Upper lobe of right lung (tissue), 1 donor: ENCODE results near the gene PLEKHH1. TPM values are rescaled to one million over a fixed set of nuclear protein-coding genes. Genes with fewer than 3 reads are reported as not detected.

Experiments used
- ATAC-seq: fragments of 200-7000 bp; cut with Tn5 transposase; one replicate; pipeline ENCODE4 v1.9.1; 2020; ENCODE audit warnings: mild to moderate bottlenecking, moderate library complexity
- DNase-seq: peaks from one replicate; pipeline ENCODE4 v3.0.0-alpha.2; 2020
- H3K27ac ChIP-seq: fragments of 200-600 bp; one replicate; pipeline ENCODE4 v1.8.0; 2022
- H3K27me3 ChIP-seq: fragments of 200-600 bp; one replicate; pipeline ENCODE4 v1.8.0; 2022; ENCODE audit warnings: mild to moderate bottlenecking
- H3K36me3 ChIP-seq: fragments of 200-600 bp; one replicate; pipeline ENCODE4 v1.8.0; 2022
- H3K4me1 ChIP-seq: fragments of 200-600 bp; one replicate; pipeline ENCODE4 v1.8.0; 2022
- H3K4me3 ChIP-seq: fragments of 200-600 bp; one replicate; pipeline ENCODE4 v1.8.0; 2022; ENCODE audit warnings: mild to moderate bottlenecking
- H3K9me3 ChIP-seq: fragments of 200-600 bp; one replicate; pipeline ENCODE4 v1.8.0; 2022
- CTCF ChIP-seq: fragments of 200-600 bp; IDR thresholded peaks from one replicate; pipeline ENCODE4 v1.8.0; 2022; ENCODE audit warnings: antibody characterized with exemption
- intact Hi-C: fragments of 100-400 bp; cut with DNase I; formaldehyde crosslinking; loops from one replicate; pipeline ENCODE4 v1.11.0; 2022
- total RNA-seq: library from RNA; stranded (reverse); fragmentation: NEBNext Ultra II Directional; extraction: Animal tissue kit (Norgen Biotek cat#: 25700); gene quantifications from one replicate; pipeline ENCODE4 v1.2.1, GENCODE V29; 2021
- donor health status: DM: no; HTN: yes; CAD: no; lungs with severe emphysema.

The PLEKHH1 gene
- total RNA-seq, 1 donor from 2014 or later: 2.3 TPM

- no peaks in the 10 kb centered on the region for H3K27me3 ChIP-seq
- H3K4me1 ChIP-seq: peaks cover 14% of the 10 kb centered on the region
- intact Hi-C loops: no loop called here
- no peaks in the 10 kb centered on the region for H3K9me3 ChIP-seq
- no peak for TF ChIP-seq CTCF
- DNase-seq (no peak), ATAC-seq (no peak)
- no peak overlapping the region for H3K4me3 ChIP-seq
- H3K36me3 ChIP-seq: no peaks in the 10 kb centered on the region
- no peak overlapping the region for H3K27ac ChIP-seq
These were observed 69.0 kb downstream of the PLEKHH1 start for GRCh38 chr14:67602076-67602475.

GRCh38 chr14:67602995-67603545 lies 70.0 kb downstream of the PLEKHH1 start:
- TF ChIP-seq CTCF: no peak
- H3K27me3 ChIP-seq: no peaks in the 10 kb centered on the region
- H3K4me3 ChIP-seq: no peak overlapping the region
- peaks cover 14% of the 10 kb centered on the region for H3K4me1 ChIP-seq
- intact Hi-C loops: no loop called here
- no peaks in the 10 kb centered on the region for H3K36me3 ChIP-seq
- H3K27ac ChIP-seq: no peak overlapping the region
- DNase-seq (no peak), ATAC-seq (no peak)
- no peaks in the 10 kb centered on the region for H3K9me3 ChIP-seq

DNA sequence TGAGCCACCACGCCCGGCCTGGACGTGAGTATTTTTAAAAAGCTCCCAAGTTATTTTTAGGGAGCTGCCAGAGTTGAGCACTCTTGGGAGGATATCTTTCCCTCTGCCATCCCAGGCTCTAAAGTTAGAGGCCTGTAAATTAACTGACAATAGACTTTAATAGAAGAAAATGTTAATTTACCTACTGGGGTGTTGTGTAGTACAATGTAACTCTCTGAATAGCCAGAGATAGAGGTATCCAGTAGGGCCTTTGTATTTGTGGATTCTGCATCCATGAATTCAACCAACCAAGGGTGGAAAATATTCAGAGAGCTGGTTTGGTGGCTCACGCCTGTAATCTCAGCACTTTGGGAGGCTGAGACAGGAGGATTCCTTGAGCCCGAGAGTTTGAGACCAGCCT lies 74.6 kb downstream of the PLEKHH1 start:
- H3K27me3 ChIP-seq: no peaks in the 10 kb centered on the region
- H3K4me3 ChIP-seq: no peak overlapping the region
- intact Hi-C loops: no loop called here
- H3K27ac ChIP-seq: no peak overlapping the region
- DNase-seq (no peak), ATAC-seq (no peak)
- no peaks in the 10 kb centered on the region for H3K9me3 ChIP-seq
- no peaks in the 10 kb centered on the region for H3K4me1 ChIP-seq
- TF ChIP-seq CTCF: no peak
- H3K36me3 ChIP-seq: no peaks in the 10 kb centered on the region

GRCh38 chr14:67609642-67610310 lies 76.7 kb downstream of the PLEKHH1 start:
- no peak for DNase-seq
- TF ChIP-seq CTCF: no peak
- Histone ChIP-seq H3K4me1 (no peaks in the 10 kb centered on the region), H3K27ac (no peak overlapping the region), H3K36me3 (no peaks in the 10 kb centered on the region), H3K4me3 (no peak overlapping the region), H3K27me3 (no peaks in the 10 kb centered on the region), H3K9me3 (no peaks in the 10 kb centered on the region)
- no peak for ATAC-seq
- intact Hi-C loops: no loop called here

DNA sequence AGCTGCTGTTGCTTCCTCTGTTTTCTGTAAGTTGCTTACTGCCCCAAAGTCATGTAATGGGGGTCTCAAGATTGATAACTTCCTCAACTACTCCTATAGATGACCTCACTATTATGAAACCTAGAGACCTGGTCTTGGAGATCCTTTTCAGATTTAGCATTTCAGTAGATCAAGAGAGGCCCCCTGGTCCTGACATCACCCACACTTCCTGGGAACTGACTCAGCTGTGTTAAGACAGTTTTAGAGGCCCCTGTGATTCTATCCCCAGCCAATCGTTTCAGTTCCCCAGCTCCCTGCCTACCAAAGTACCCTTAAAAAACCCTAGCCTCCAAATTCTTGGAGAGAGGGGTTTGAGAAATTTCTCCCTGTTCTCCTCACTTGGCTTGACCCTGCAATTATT lies 77.4 kb downstream of the PLEKHH1 start:
- Histone ChIP-seq H3K27ac (no peak overlapping the region), H3K36me3 (no peaks in the 10 kb centered on the region), H3K27me3 (no peaks in the 10 kb centered on the region), H3K4me3 (no peak overlapping the region), H3K9me3 (no peaks in the 10 kb centered on the region), H3K4me1 (no peaks in the 10 kb centered on the region)
- intact Hi-C loops: no loop called here
- TF ChIP-seq CTCF: no peak
- DNase-seq (no peak), ATAC-seq (no peak)
